Measurements from ENCODE around the gene SKI. TPM values are rescaled to one million over a fixed set of nuclear protein-coding genes. Genes with fewer than 3 reads are reported as not detected.
A peak's percentile ranks its signal among the peaks of the same experiment; 100 is the strongest.

Gene SKI
- total RNA-seq (2013) = 4.5 TPM
- polyA plus RNA-seq = 1 to 10 TPM in 1 of 3 donors, under 1 TPM in 2; 0.20 to 6.6 (median 0.25) TPM
- polyA minus RNA-seq = 16.6 and 17.0 TPM in 2 replicates
- total RNA-seq = 29.2 to 396 (median 92.2) reads per million in 11 experiments

- Mint-ChIP-seq H3K27me3 (ENCODE audit: low read depth in 3 of 3) (peaks cover 10 to 21% (median 14%) of the 10 kb centered on the region in 3 donors), H3K4me3 (peak within 1 kb of the TSS; percentile 99 to 100), H3K36me3 (peaks cover 11 to 22% of the 10 kb centered on the region in 2 donors), H3K27ac (peak within 1 kb of the TSS; percentile 75 to 93 (median 89)), H3K9me3 (peaks cover 0 to 7% (median 2%) of the 10 kb centered on the region in 7 donors), H3K4me1 (peaks cover 51% of the 10 kb centered on the region)
- Histone ChIP-seq H3K27me3 (ENCODE audit: control insufficient read depth in 2 of 2, insufficient read depth in 2 of 2, low read length in 2 of 2) (peaks cover 0 to 10% of the 10 kb centered on the region in 2 donors), H2AFZ (ENCODE audit: insufficient read depth, low read depth, low read length, poor library complexity, severe bottlenecking) (peak within 1 kb of the TSS; percentile 78), H3K9ac (ENCODE audit: insufficient read depth, low read length, poor library complexity, severe bottlenecking) (peak within 1 kb of the TSS; percentile 79), H3K4me3 (replicated peaks in 1 of 3; ENCODE audit: low read depth in 2 of 3, low read length in 3 of 3) (peak within 1 kb of the TSS; percentile 48 to 80 (median 58)), H3K27ac (ENCODE audit: low read depth in 1 of 2, low read length in 2 of 2) (peak within 1 kb of the TSS; percentile 57 to 78), H3K36me3 (replicated peaks in 1 of 2; ENCODE audit: control insufficient read depth in 1 of 2, insufficient read depth in 2 of 2, low read length in 2 of 2) (no peaks in the 10 kb centered on the region), H3K9me3 (replicated peaks in 1 of 2; ENCODE audit: control insufficient read depth in 1 of 2, insufficient read depth in 1 of 2, low read length in 2 of 2) (no peaks in the 10 kb centered on the region), H3K79me2 (ENCODE audit: insufficient read depth, low read length) (peaks cover 44% of the 10 kb centered on the region), H3K4me2 (replicated peaks; ENCODE audit: extremely low read depth, low read length, poor library complexity, severe bottlenecking) (peak within 1 kb of the TSS; percentile 93), H4K20me1 (ENCODE audit: insufficient read depth, low read length) (peaks cover 43% of the 10 kb centered on the region), H3K4me1 (ENCODE audit: control insufficient read depth in 1 of 2, insufficient read depth in 2 of 2, low read length in 2 of 2) (peaks cover 63 to 69% of the 10 kb centered on the region in 2 donors)
- no peak for TF ChIP-seq CTCF (IDR thresholded peaks at IDR 0.05)
- intact Hi-C loops (cut with micrococcal nuclease) = no loop called here
- DNase-seq = no peak
- under 1% methylated on average over 84 of the region's 100 CpGs for WGBS (ENCODE audit: insufficient coverage)
These were observed at the start of gene SKI for GRCh38 chr1:2228157-2228594. Gene SKI, plus strand, starts transcription at chr1:2228319. Its CDS starts 448 bp downstream, at chr1:2228767.

- Histone ChIP-seq H3K4me1 (ENCODE audit: control insufficient read depth in 1 of 2, insufficient read depth in 2 of 2, low read length in 2 of 2) (peaks cover 12 to 13% of the 10 kb centered on the region in 2 donors), H3K9me3 (replicated peaks in 1 of 2; ENCODE audit: control insufficient read depth in 1 of 2, insufficient read depth in 1 of 2, low read length in 2 of 2) (no peaks in the 10 kb centered on the region), H3K4me3 (replicated peaks in 1 of 3; ENCODE audit: low read depth in 2 of 3, low read length in 3 of 3) (no peak overlapping the region), H2AFZ (ENCODE audit: insufficient read depth, low read depth, low read length, poor library complexity, severe bottlenecking) (no peak overlapping the region), H3K27me3 (ENCODE audit: control insufficient read depth in 2 of 2, insufficient read depth in 2 of 2, low read length in 2 of 2) (no peaks in the 10 kb centered on the region), H3K79me2 (ENCODE audit: insufficient read depth, low read length) (no peaks in the 10 kb centered on the region), H3K27ac (ENCODE audit: low read depth in 1 of 2, low read length in 2 of 2) (no peak overlapping the region), H4K20me1 (ENCODE audit: insufficient read depth, low read length) (no peaks in the 10 kb centered on the region), H3K4me2 (replicated peaks; ENCODE audit: extremely low read depth, low read length, poor library complexity, severe bottlenecking) (no peak overlapping the region), H3K9ac (ENCODE audit: insufficient read depth, low read length, poor library complexity, severe bottlenecking) (no peak overlapping the region), H3K36me3 (replicated peaks in 1 of 2; ENCODE audit: control insufficient read depth in 1 of 2, insufficient read depth in 2 of 2, low read length in 2 of 2) (no peaks in the 10 kb centered on the region)
- Mint-ChIP-seq H3K9me3 (peaks cover 0 to 2% (median 0%) of the 10 kb centered on the region in 7 donors), H3K27ac (peak overlapping the region in 1 of 7 donors; percentile 75), H3K4me3 (no peak overlapping the region), H3K4me1 (peaks cover 17% of the 10 kb centered on the region), H3K27me3 (ENCODE audit: low read depth in 3 of 3) (peaks cover 0 to 3% (median 1%) of the 10 kb centered on the region in 3 donors), H3K36me3 (peaks cover 4 to 13% of the 10 kb centered on the region in 2 donors)
- 96% methylated on average over 8 of the region's 16 CpGs for WGBS (ENCODE audit: insufficient coverage)
- intact Hi-C loops (cut with micrococcal nuclease) = no loop called here
- no peak for DNase-seq
- no peak for TF ChIP-seq CTCF (IDR thresholded peaks at IDR 0.05)
These were observed 49.2 kb upstream of the SKI start for GRCh38 chr1:2178875-2179274.

Data from CD14-positive monocyte (primary cell).